Osteoblast (primary cell): ENCODE measurements around the gene ZBTB22. TPM values are rescaled to one million over a fixed set of nuclear protein-coding genes. Genes with fewer than 3 reads are reported as not detected.

ENCODE experiments used
- DNase-seq: peaks from one replicate; pipeline ENCODE4 v3.0.0; 2011; ENCODE audit warnings: low spot score, mixed read lengths; ENCODE audit not compliant: insufficient read length; ENCODE audit errors: missing footprints
- H2AFZ ChIP-seq: 2 replicates; pipeline ENCODE4 v1.6.0; 2011; ENCODE audit warnings: mild to moderate bottlenecking, low read length
- H3K27ac ChIP-seq: 2 replicates; pipeline ENCODE4 v1.5.1; 2011; ENCODE audit warnings: mild to moderate bottlenecking, low read depth, low read length, moderate library complexity
- H3K27me3 ChIP-seq: 2 replicates; pipeline ENCODE4 v1.6.0; 2012; ENCODE audit warnings: mild to moderate bottlenecking, control low read depth, inconsistent platforms, low read length, moderate library complexity; ENCODE audit not compliant: insufficient read depth
- H3K36me3 ChIP-seq: 2 replicates; pipeline ENCODE4 v1.5.1; 2011; ENCODE audit warnings: mild to moderate bottlenecking, low read length, control low read depth, moderate library complexity; ENCODE audit not compliant: insufficient read depth
- H3K4me1 ChIP-seq: 2 replicates; pipeline ENCODE4 v1.5.1; 2011; ENCODE audit warnings: mild to moderate bottlenecking, low read length, control low read depth, moderate library complexity; ENCODE audit not compliant: insufficient read depth
- H3K4me2 ChIP-seq: 2 replicates; pipeline ENCODE4 v1.6.0; 2011; ENCODE audit warnings: mild to moderate bottlenecking, low read length; ENCODE audit not compliant: insufficient read depth
- H3K4me3 ChIP-seq: fragments of 200-600 bp; sonication (generic); 3 replicates; pipeline ENCODE4 v1.5.1; 2012; ENCODE audit warnings: mild to moderate bottlenecking, low read length, inconsistent platforms; ENCODE audit not compliant: insufficient read depth
- H3K79me2 ChIP-seq: 2 replicates; pipeline ENCODE4 v1.6.0; 2012; ENCODE audit warnings: mild to moderate bottlenecking, low read length, control low read depth, inconsistent platforms; ENCODE audit not compliant: insufficient read depth
- H3K9me3 ChIP-seq: 2 replicates; pipeline ENCODE4 v1.5.1; 2011; ENCODE audit warnings: low read depth, low read length, control low read depth
- H4K20me1 ChIP-seq: 2 replicates; pipeline ENCODE4 v1.6.0; 2012; ENCODE audit warnings: mild to moderate bottlenecking, low read length, control low read depth; ENCODE audit not compliant: insufficient read depth
- total RNA-seq: library from RNA; depleted of rRNA; stranded (reverse); fragments of >200 nt; gene quantifications from 2 replicates; pipeline ENCODE4 v1.2.3, GENCODE V29; 2012
- TF ChIP-seq, protein P1 (sequence below): IDR thresholded peaks from 2 replicates; pipeline ENCODE4 v1.5.1; 2011; ENCODE audit warnings: mild to moderate bottlenecking, low read depth, low read length, moderate library complexity; ENCODE audit errors: extremely low read depth

Gene ZBTB22
- total RNA-seq, 1 donor = 19.5 TPM

DNA sequence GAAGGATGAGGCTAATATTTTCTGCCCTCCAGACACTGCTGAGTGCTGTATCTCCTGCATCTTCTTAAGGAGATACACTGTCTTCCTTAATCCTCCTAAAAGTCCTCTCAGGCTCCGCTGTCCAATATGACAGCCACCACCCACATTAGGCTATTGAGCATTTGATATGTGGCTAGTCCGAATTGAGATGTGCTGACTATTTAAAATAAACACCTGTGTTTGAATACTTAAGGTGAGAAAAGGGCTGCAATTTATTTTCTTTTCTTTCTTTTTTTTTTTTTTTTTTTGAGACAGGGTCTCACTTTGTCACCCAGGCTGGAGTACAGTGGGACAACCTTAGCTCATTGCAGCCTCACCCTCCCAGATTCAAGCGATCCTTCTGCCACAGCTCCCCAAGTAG, 15.7 kb downstream of the ZBTB22 start:
- Histone ChIP-seq H3K4me3 (no peak overlapping the region), H4K20me1 (peaks cover 12% of the 10 kb centered on the region), H3K27me3 (no peaks in the 10 kb centered on the region), H3K27ac (no peak overlapping the region), H2AFZ (no peak overlapping the region), H3K4me1 (no peaks in the 10 kb centered on the region), H3K79me2 (peaks cover 50% of the 10 kb centered on the region), H3K4me2 (no peak overlapping the region), H3K9me3 (no peaks in the 10 kb centered on the region), H3K36me3 (peaks cover 30% of the 10 kb centered on the region)
- DNase-seq = no peak
- TF ChIP-seq, protein P1, sequence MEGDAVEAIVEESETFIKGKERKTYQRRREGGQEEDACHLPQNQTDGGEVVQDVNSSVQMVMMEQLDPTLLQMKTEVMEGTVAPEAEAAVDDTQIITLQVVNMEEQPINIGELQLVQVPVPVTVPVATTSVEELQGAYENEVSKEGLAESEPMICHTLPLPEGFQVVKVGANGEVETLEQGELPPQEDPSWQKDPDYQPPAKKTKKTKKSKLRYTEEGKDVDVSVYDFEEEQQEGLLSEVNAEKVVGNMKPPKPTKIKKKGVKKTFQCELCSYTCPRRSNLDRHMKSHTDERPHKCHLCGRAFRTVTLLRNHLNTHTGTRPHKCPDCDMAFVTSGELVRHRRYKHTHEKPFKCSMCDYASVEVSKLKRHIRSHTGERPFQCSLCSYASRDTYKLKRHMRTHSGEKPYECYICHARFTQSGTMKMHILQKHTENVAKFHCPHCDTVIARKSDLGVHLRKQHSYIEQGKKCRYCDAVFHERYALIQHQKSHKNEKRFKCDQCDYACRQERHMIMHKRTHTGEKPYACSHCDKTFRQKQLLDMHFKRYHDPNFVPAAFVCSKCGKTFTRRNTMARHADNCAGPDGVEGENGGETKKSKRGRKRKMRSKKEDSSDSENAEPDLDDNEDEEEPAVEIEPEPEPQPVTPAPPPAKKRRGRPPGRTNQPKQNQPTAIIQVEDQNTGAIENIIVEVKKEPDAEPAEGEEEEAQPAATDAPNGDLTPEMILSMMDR = no peak

DNA sequence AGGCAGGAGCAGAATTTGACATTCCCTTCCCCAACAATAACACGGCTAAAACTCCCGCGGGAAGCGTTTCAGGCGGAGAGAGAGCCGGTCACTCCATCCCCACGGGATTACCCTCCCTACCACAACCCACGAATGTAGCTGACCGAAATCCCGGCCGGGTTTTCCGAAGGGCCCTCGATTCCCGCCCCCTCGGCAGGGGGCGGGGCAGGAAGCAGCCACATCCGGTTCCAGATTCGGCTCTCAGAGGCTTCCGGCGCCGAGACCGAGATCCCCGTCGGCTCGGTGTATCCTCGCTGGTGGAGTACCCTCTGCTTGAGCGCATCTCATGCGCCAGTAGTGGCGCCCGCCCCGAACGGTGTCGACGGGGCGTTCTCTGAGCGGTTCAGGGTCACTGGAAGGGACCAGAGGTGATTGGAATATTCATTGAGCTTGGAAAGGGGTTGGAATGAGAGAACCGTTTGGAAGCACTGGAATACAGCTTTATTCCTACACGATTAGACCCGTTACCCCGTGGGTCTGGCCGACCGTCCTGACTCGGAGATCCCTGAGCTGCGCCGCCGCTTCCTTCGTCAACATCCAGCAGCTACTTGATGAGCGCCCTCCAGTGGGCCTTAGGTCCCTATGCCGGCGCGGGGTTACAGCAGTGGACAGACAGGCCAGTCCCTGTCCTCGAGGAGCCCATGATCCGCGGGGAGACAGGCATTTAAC, 18.2 kb downstream of the ZBTB22 start:
- peak overlapping the region; percentile 84 for H3K4me3 ChIP-seq
- DNase-seq = peak; percentile 97
- H3K36me3 ChIP-seq = peaks cover 25% of the 10 kb centered on the region
- H3K27ac ChIP-seq = peak overlapping the region; percentile 91
- peaks cover 3% of the 10 kb centered on the region for H4K20me1 ChIP-seq
- H3K79me2 ChIP-seq = peaks cover 27% of the 10 kb centered on the region
- TF ChIP-seq, protein P1 = peak; percentile 80
- no peaks in the 10 kb centered on the region for H3K4me1 ChIP-seq
- H3K27me3 ChIP-seq = no peaks in the 10 kb centered on the region
- peak overlapping the region; percentile 80 for H2AFZ ChIP-seq
- H3K4me2 ChIP-seq = peak overlapping the region; percentile 85
- no peaks in the 10 kb centered on the region for H3K9me3 ChIP-seq

DNA sequence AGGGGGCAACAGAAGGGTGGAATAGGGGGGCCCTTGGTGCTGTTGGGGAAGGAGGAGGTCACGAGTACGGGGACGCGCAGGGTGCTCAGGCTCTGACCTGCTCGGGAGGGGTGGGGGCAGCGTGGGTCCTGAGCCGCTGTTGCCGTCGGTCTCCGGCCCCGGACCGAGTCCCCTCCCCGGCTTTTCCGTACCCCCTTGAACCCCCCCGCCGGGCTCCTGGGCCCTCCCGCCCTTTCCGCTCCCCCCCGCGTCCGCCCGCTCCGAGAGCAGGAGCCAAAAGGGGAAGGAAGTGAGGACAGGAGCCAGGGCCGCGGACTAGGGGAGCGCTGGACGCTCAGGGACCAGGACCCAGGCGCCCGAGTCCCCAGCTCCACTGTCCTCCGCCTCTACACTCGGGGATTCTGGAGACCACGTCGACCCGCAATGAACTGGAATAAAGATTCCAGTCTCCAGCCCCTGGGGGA, 18.7 kb downstream of the ZBTB22 start, which contains the start of gene RGL2:
TSS of gene RGL2 (minus strand) at position 170 of the 464 bp plus-strand sequence. CDS start 332 bp downstream, outside the sequence.
- Histone ChIP-seq H4K20me1 (peaks cover 3% of the 10 kb centered on the region), H3K4me1 (no peaks in the 10 kb centered on the region), H3K79me2 (peaks cover 21% of the 10 kb centered on the region), H3K36me3 (peaks cover 22% of the 10 kb centered on the region), H3K4me2 (peak within 1 kb of the TSS; percentile 85), H3K27me3 (no peaks in the 10 kb centered on the region), H3K4me3 (peak within 1 kb of the TSS; percentile 84), H3K27ac (peak within 1 kb of the TSS; percentile 91), H3K9me3 (no peaks in the 10 kb centered on the region), H2AFZ (peak within 1 kb of the TSS; percentile 80)
- TF ChIP-seq, protein P1 = no peak
- DNase-seq = peak; percentile 95

DNA sequence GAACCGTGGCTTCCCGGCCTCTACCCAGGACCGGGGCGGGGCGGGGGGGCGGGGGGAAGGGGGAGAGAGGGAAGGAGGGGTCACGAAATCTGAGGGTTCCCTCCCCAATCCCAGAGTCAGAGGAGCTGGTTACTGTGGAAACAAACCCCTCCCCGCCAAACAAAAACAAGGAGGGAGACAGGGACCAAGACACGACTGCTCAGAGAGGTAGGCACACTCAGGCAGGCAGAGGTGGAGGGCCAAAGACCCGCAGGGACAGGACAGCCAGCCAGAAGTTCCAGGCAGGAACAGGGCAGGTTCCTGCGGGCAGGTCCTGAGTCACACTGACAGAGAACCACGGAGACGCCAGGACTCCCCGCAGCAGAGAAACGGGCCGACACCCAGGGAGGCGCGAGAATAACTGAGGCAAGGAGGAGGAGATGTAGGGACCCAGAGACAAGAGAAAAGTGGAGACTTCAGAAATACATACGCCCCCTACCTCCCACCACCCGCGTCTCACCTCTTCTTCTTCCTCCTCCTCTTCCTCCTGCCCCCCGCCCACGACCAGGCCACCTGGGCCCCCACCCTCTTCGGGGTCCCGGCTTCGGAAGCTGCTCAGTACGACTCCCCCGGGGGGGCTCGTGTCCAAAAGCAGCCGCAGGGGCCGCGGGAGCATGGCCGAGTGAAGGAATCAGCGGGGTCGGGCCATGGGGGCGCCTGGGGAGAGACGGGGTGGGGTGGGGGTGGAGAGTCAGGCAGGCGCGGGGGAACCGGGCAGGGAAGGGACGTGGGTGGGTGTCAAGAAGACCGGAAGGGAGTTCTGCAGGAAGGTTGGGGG, 19.4 kb downstream of the ZBTB22 start:
- Histone ChIP-seq H3K36me3 (peaks cover 26% of the 10 kb centered on the region), H3K79me2 (peaks cover 18% of the 10 kb centered on the region), H3K4me1 (no peaks in the 10 kb centered on the region), H3K27ac (peak overlapping the region; percentile 91), H2AFZ (no peak overlapping the region), H3K9me3 (no peaks in the 10 kb centered on the region), H4K20me1 (peaks cover 3% of the 10 kb centered on the region), H3K4me2 (peak overlapping the region; percentile 85), H3K4me3 (peak overlapping the region; percentile 84), H3K27me3 (no peaks in the 10 kb centered on the region)
- TF ChIP-seq, protein P1 = no peak
- peak; percentile 96 for DNase-seq
